NCI-H146 treated with DMSO at 0.1 percent for 48 hours (cell line): ENCODE results near the gene DHX34.
"Not testable (repeated sequence)": the region's sequence is repeated elsewhere in the genome, so short reads cannot be mapped to it uniquely, and the experiment has no call there.

Experiments
- DNase-seq: peaks from one replicate; lab custom pipeline; 2025; ENCODE audit not compliant: unreplicated experiment; lab: John Stamatoyannopoulos, UW

DHX34 gene

GRCh38 chr19:47388721-47389120 is 39.6 kb downstream of the DHX34 start:
- not testable (repeated sequence) for DNase-seq

- no peak for DNase-seq
Measured at GRCh38 chr19:47389150-47389556, 40.0 kb downstream of the DHX34 start.

GRCh38 chr19:47390533-47391488 is 41.7 kb downstream of the DHX34 start:
- DNase-seq = no peak

GRCh38 chr19:47391510-47392223 is 42.6 kb downstream of the DHX34 start:
- peak; percentile 68 for DNase-seq

GRCh38 chr19:47398707-47399597 is 49.8 kb downstream of the DHX34 start:
- DNase-seq = no peak

GRCh38 chr19:47402504-47402903 is 53.4 kb downstream of the DHX34 start:
- no peak for DNase-seq

- DNase-seq = no peak
Measured at GRCh38 chr19:47404334-47405196, 55.5 kb downstream of the DHX34 start.

- DNase-seq = no peak
Measured at GRCh38 chr19:47405197-47405550, 56.1 kb downstream of the DHX34 start.

- no peak for DNase-seq
Measured at GRCh38 chr19:47405854-47406417, 56.8 kb downstream of the DHX34 start.

- no peak for DNase-seq
Measured at GRCh38 chr19:47406711-47407416, 57.7 kb downstream of the DHX34 start.

GRCh38 chr19:47407417-47407774 is 58.3 kb downstream of the DHX34 start:
- DNase-seq = peak; percentile 37

GRCh38 chr19:47408156-47408938 is 59.2 kb downstream of the DHX34 start:
- DNase-seq = no peak

GRCh38 chr19:47411101-47411500 is 62.0 kb downstream of the DHX34 start:
- no peak for DNase-seq

- DNase-seq = not testable (repeated sequence)
Measured at GRCh38 chr19:47411696-47412095, 62.6 kb downstream of the DHX34 start.

- no peak for DNase-seq
Measured at GRCh38 chr19:47413941-47414340, 64.8 kb downstream of the DHX34 start.

- no peak for DNase-seq
Measured at GRCh38 chr19:47414469-47414868, 65.4 kb downstream of the DHX34 start.

GRCh38 chr19:47415953-47416642 is 67.0 kb downstream of the DHX34 start:
- no peak for DNase-seq

- no peak for DNase-seq
Measured at GRCh38 chr19:47416643-47416985, 67.5 kb downstream of the DHX34 start.
